ENCODE results near the gene PTPRK.
"Not testable (repeated sequence)": the region's sequence is repeated elsewhere in the genome, so short reads cannot be mapped to it uniquely, and the experiment has no call there.

PTPRK gene

DNA sequence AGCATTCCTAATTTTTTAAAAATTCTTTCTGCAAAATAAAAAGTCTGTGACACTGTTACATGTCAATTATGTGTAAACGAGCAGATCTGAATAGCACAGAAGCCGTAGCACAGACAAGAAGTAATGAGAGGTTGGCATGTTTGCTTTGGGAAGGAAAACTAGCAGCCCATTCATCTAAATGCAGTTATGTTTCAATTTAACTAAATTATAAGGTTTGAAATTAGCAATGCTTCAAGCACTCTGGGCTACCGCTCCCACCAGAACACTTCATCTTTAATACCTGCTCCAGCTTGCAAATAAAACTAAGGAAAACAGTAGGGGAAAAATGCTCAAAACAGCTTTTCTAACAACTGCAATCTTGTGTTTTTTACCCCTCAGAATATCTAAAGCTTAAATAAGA, 73.9 kb downstream of the PTPRK start:
- DNase-seq (ENCODE audit: extremely low read depth, insufficient read length): no peak
- TF ChIP-seq CTCF (IDR thresholded peaks at IDR 0.05; ENCODE audit: insufficient read depth, low read length, poor library complexity, severe bottlenecking): no peak
- Histone ChIP-seq H3K4me3 (replicated peaks; ENCODE audit: low read depth, low read length) (no peak overlapping the region), H3K27me3 (replicated peaks; ENCODE audit: control insufficient read depth, insufficient read depth, low read length) (no peaks in the 10 kb centered on the region), H3K36me3 (ENCODE audit: control insufficient read depth, insufficient read depth, low read length) (no peaks in the 10 kb centered on the region)

- Histone ChIP-seq H3K36me3 (ENCODE audit: control insufficient read depth, insufficient read depth, low read length) (no peaks in the 10 kb centered on the region), H3K4me3 (replicated peaks; ENCODE audit: low read depth, low read length) (no peak overlapping the region), H3K27me3 (replicated peaks; ENCODE audit: control insufficient read depth, insufficient read depth, low read length) (no peaks in the 10 kb centered on the region)
- DNase-seq (ENCODE audit: extremely low read depth, insufficient read length): no peak
- TF ChIP-seq CTCF (IDR thresholded peaks at IDR 0.05; ENCODE audit: insufficient read depth, low read length, poor library complexity, severe bottlenecking): no peak
Observed at GRCh38 chr6:128443553-128443952, 76.8 kb downstream of the PTPRK start.

DNA sequence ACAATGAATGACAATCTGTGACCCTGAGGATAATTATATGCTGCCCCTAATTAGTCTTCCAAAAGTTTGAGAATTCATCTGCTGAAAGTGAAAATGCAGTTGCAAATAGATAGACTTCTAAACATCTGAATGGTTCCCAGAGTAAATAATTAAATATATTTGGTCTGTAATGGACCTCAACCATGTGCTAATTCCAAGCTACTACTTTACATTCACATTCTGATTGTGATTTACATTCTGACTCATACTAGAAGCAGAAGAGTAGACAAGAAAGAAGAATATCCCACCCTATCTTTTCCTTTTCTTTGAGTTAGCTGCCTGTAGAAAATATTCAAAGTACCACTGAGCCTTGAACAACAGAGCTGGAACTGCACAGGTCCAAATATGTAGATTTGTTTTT, 80.8 kb downstream of the PTPRK start:
- no peak for TF ChIP-seq CTCF (IDR thresholded peaks at IDR 0.05; ENCODE audit: insufficient read depth, low read length, poor library complexity, severe bottlenecking)
- H3K36me3 ChIP-seq (ENCODE audit: control insufficient read depth, insufficient read depth, low read length): no peaks in the 10 kb centered on the region
- no peak overlapping the region for H3K4me3 ChIP-seq (replicated peaks; ENCODE audit: low read depth, low read length)
- no peak for DNase-seq (ENCODE audit: extremely low read depth, insufficient read length)
- H3K27me3 ChIP-seq (replicated peaks; ENCODE audit: control insufficient read depth, insufficient read depth, low read length): no peaks in the 10 kb centered on the region

- DNase-seq (ENCODE audit: extremely low read depth, insufficient read length): no peak
- no peaks in the 10 kb centered on the region for H3K27me3 ChIP-seq (replicated peaks; ENCODE audit: control insufficient read depth, insufficient read depth, low read length)
- no peak for TF ChIP-seq CTCF (IDR thresholded peaks at IDR 0.05; ENCODE audit: insufficient read depth, low read length, poor library complexity, severe bottlenecking)
- H3K4me3 ChIP-seq (replicated peaks; ENCODE audit: low read depth, low read length): no peak overlapping the region
- H3K36me3 ChIP-seq (ENCODE audit: control insufficient read depth, insufficient read depth, low read length): no peaks in the 10 kb centered on the region
Observed at GRCh38 chr6:128438393-128438792, 82.0 kb downstream of the PTPRK start.

DNA sequence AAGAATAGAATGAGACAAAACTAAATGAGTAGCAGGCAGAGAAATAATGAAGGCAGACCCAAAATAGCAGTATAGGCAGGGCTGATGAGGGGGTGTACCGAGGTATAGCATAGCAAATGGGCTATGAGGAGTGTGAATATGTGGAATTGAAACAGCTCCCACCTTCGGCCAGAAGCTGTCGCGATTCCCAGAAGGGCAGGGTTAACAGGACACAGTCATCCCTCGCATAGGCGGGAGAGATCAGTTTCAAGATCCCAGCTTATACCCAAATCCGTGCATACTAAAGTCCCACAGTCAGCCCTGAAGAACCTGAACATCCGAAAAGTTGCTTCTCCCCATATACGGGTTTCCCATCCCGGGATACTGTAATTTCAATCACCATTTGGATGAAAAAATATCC, 82.7 kb downstream of the PTPRK start:
- Histone ChIP-seq H3K36me3 (ENCODE audit: control insufficient read depth, insufficient read depth, low read length) (no peaks in the 10 kb centered on the region), H3K27me3 (replicated peaks; ENCODE audit: control insufficient read depth, insufficient read depth, low read length) (no peaks in the 10 kb centered on the region), H3K4me3 (replicated peaks; ENCODE audit: low read depth, low read length) (no peak overlapping the region)
- no peak for TF ChIP-seq CTCF (IDR thresholded peaks at IDR 0.05; ENCODE audit: insufficient read depth, low read length, poor library complexity, severe bottlenecking)
- DNase-seq (ENCODE audit: extremely low read depth, insufficient read length): no peak

- not testable (repeated sequence) for H3K27me3 ChIP-seq (replicated peaks; ENCODE audit: control insufficient read depth, insufficient read depth, low read length); H3K4me3 ChIP-seq (replicated peaks; ENCODE audit: low read depth, low read length); H3K36me3 ChIP-seq (ENCODE audit: control insufficient read depth, insufficient read depth, low read length); DNase-seq (ENCODE audit: extremely low read depth, insufficient read length)
Observed at GRCh38 chr6:128434752-128435151, 85.6 kb downstream of the PTPRK start.
